Smooth muscle cell (in vitro differentiated cells): ENCODE data around the gene CENPF. TPM values are rescaled to one million over a fixed set of nuclear protein-coding genes. Genes with fewer than 3 reads are reported as not detected.

ENCODE experiments used
- DNase-seq: peaks from one replicate; lab custom pipeline; 2025; ENCODE audit not compliant: unreplicated experiment; lab: John Stamatoyannopoulos, UW
- H2AFZ ChIP-seq: fragments of 200-600 bp; sonication (generic); 2 replicates; pipeline ENCODE4 v1.6.0; 2016; ENCODE audit warnings: antibody characterized with exemption, low read depth, mild to moderate bottlenecking
- H3F3A ChIP-seq: fragments of 200-600 bp; sonication (generic); 2 replicates; pipeline ENCODE4 v1.6.0; 2017; ENCODE audit warnings: antibody characterized with exemption, low read depth
- H3K27ac ChIP-seq: fragments of 200-600 bp; sonication (generic); 2 replicates; pipeline ENCODE4 v1.5.1; 2016; ENCODE audit warnings: low read depth, mild to moderate bottlenecking
- H3K27me3 ChIP-seq: fragments of 200-600 bp; sonication (generic); 2 replicates; pipeline ENCODE4 v1.6.1; 2016; ENCODE audit warnings: low read depth, mild to moderate bottlenecking
- H3K36me3 ChIP-seq: fragments of 200-600 bp; sonication (generic); 2 replicates; pipeline ENCODE4 v1.5.1; 2016; ENCODE audit warnings: low read depth
- H3K4me1 ChIP-seq: fragments of 200-600 bp; sonication (generic); 2 replicates; pipeline ENCODE4 v1.5.1; 2016; ENCODE audit warnings: low read depth
- H3K4me2 ChIP-seq: fragments of 200-600 bp; sonication (generic); 2 replicates; pipeline ENCODE4 v1.6.0; 2016; ENCODE audit warnings: mild to moderate bottlenecking
- H3K4me3 ChIP-seq: fragments of 200-600 bp; sonication (generic); 2 replicates; pipeline ENCODE4 v1.5.1; 2016; ENCODE audit warnings: mild to moderate bottlenecking
- H3K79me2 ChIP-seq: fragments of 200-600 bp; sonication (generic); 2 replicates; pipeline ENCODE4 v1.6.0; 2016; ENCODE audit warnings: low read depth, mild to moderate bottlenecking
- H3K9ac ChIP-seq: fragments of 200-600 bp; sonication (generic); 2 replicates; pipeline ENCODE4 v1.6.0; 2016; ENCODE audit warnings: low read depth
- H3K9me3 ChIP-seq: fragments of 200-600 bp; sonication (generic); replicated peaks from 2 replicates; pipeline ENCODE4 v1.5.1; 2016; ENCODE audit warnings: low read depth
- H4K20me1 ChIP-seq: fragments of 200-600 bp; sonication (generic); 2 replicates; pipeline ENCODE4 v1.6.0; 2016; ENCODE audit warnings: low read depth
- WGBS: methylation state at CpG from one replicate; pipeline ENCODE4 v1.1.7; 2016; ENCODE audit warnings: low lambda C conversion rate; 5-methylcytosine and 5-hydroxymethylcytosine counted together
- polyA plus RNA-seq: library from polyadenylated mRNA; unstranded; fragments of >200 nt; fragmentation: Nextera tagmentation; extraction: Ambion mirVana; gene quantifications from 2 replicates; pipeline ENCODE4 v1.2.1, GENCODE V29; 2016
- total RNA-seq: library from RNA; depleted of rRNA; stranded (reverse); fragments of >200 nt; gene quantifications from 2 replicates; pipeline ENCODE4 v1.2.3, GENCODE V29; 2014
- TF ChIP-seq, protein P1 (sequence below): fragments of 200-600 bp; sonication (generic); IDR thresholded peaks from 2 replicates; pipeline ENCODE4 v1.5.1; 2017; ENCODE audit warnings: borderline replicate concordance, mild to moderate bottlenecking, antibody characterized with exemption; ENCODE audit not compliant: insufficient read depth, poor library complexity, severe bottlenecking

Gene CENPF
- total and polyA plus RNA-seq, 2 experiments from 2014 or later, result 7.4 to 8.3 TPM

DNA sequence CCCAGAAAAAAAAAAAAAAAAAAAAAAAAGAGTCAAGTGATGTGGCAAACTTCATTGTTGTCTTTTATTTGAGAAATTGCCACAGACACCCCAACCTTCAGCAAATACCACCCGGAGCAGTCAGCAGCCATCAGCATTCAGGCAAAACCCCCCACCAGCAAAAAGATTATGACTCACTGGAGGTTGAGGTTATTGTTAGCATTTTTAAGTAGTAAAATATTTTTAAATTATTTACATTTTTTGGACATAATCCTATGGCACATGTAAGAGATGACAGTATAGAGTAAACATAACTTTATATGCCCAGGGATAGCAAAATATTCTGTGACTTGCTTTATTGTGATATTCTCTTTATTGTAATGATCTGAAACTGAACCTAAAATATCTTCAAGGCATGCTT lies 95.6 kb downstream of the CENPF start:
- H3K4me2 ChIP-seq, result no peak overlapping the region
- H3K9ac ChIP-seq, result no peak overlapping the region
- DNase-seq, result no peak
- H3K9me3 ChIP-seq, result no peaks in the 10 kb centered on the region
- 85% methylated on average over 1 of the region's 1 CpG for WGBS
- H3F3A ChIP-seq, result no peaks in the 10 kb centered on the region
- H3K4me3 ChIP-seq, result no peak overlapping the region
- H3K4me1 ChIP-seq, result no peaks in the 10 kb centered on the region
- TF ChIP-seq, protein P1, sequence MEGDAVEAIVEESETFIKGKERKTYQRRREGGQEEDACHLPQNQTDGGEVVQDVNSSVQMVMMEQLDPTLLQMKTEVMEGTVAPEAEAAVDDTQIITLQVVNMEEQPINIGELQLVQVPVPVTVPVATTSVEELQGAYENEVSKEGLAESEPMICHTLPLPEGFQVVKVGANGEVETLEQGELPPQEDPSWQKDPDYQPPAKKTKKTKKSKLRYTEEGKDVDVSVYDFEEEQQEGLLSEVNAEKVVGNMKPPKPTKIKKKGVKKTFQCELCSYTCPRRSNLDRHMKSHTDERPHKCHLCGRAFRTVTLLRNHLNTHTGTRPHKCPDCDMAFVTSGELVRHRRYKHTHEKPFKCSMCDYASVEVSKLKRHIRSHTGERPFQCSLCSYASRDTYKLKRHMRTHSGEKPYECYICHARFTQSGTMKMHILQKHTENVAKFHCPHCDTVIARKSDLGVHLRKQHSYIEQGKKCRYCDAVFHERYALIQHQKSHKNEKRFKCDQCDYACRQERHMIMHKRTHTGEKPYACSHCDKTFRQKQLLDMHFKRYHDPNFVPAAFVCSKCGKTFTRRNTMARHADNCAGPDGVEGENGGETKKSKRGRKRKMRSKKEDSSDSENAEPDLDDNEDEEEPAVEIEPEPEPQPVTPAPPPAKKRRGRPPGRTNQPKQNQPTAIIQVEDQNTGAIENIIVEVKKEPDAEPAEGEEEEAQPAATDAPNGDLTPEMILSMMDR, result no peak
- no peaks in the 10 kb centered on the region for H3K79me2 ChIP-seq
- no peak overlapping the region for H3K27ac ChIP-seq
- no peaks in the 10 kb centered on the region for H4K20me1 ChIP-seq
- H2AFZ ChIP-seq, result no peak overlapping the region
- no peaks in the 10 kb centered on the region for H3K27me3 ChIP-seq
- H3K36me3 ChIP-seq, result no peaks in the 10 kb centered on the region

DNA sequence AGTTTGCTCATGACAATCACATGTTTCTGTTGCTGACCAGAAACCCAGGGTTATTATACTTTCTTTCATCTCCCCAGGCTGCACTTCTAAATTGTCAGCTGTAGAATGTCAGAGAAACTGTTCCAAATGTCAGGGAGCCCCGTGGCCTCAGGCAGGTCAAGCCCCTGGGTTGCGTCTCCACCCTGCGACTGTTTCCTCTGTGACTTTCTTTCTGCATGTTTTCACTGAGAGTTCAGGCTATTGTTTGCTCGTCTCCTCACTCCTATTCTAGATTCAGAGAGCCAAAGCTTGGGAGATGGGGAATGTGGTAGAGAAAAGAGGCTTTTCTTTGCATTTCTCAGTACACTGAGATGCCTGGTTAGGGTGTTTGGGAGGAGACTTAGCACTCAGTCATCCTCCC lies 97.4 kb downstream of the CENPF start:
- peak overlapping the region; percentile 62 for H2AFZ ChIP-seq
- H3K27ac ChIP-seq, result no peak overlapping the region
- TF ChIP-seq, protein P1, result no peak
- H3K9ac ChIP-seq, result no peak overlapping the region
- no peak overlapping the region for H3K4me2 ChIP-seq
- H3K4me3 ChIP-seq, result no peak overlapping the region
- H3K79me2 ChIP-seq, result no peaks in the 10 kb centered on the region
- 40% methylated on average over 4 of the region's 4 CpGs for WGBS
- H3K27me3 ChIP-seq, result no peaks in the 10 kb centered on the region
- no peaks in the 10 kb centered on the region for H3K9me3 ChIP-seq
- no peaks in the 10 kb centered on the region for H3K4me1 ChIP-seq
- no peaks in the 10 kb centered on the region for H3F3A ChIP-seq
- H3K36me3 ChIP-seq, result no peaks in the 10 kb centered on the region
- DNase-seq, result no peak
- H4K20me1 ChIP-seq, result no peaks in the 10 kb centered on the region

GRCh38 chr1:214702556-214702955 lies 99.6 kb downstream of the CENPF start:
- Histone ChIP-seq H3K9ac (no peak overlapping the region), H3K4me2 (no peak overlapping the region), H4K20me1 (no peaks in the 10 kb centered on the region), H3K4me3 (no peak overlapping the region), H3F3A (no peaks in the 10 kb centered on the region), H3K4me1 (no peaks in the 10 kb centered on the region), H3K9me3 (no peaks in the 10 kb centered on the region), H2AFZ (no peak overlapping the region), H3K27ac (no peak overlapping the region), H3K79me2 (no peaks in the 10 kb centered on the region), H3K27me3 (no peaks in the 10 kb centered on the region), H3K36me3 (no peaks in the 10 kb centered on the region)
- TF ChIP-seq, protein P1, result no peak
- WGBS, result 97% methylated on average over 1 of the region's 1 CpG
- no peak for DNase-seq

DNA sequence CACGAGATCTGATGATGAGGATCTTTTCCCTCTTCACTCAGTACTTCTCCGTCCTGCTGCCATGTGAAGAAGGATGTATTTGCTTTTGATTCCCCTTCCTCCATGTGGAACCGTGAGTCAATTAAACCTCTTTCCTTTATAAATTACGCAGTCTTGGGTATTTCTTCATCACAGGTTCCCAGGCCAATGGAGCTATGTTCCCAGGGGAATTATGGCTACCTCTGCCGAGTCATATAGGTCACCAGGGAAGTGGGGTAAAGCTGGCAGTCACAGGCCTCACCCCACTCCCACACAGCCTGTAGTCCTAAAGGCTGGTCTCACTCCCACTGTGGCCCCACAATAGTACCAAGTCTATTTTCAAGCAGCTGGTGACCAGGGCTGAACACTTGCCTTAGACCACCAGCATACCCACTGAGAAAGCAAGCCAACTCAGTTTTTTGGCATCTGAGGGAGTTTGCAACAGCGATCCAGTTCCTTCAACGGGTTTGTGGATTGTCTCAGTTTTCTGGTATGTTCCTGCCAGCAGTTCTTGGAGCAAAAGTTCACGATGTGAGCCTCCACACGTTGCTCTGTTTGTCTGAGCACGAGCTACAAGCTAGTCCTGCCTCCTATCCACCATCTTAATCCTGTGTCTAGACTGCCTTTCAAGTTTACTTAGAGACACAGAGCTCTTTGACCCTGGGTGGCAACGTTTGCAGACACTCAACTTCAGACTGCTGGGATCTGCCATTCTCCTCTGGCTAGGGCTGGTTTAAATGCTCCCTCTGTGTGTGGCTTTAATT lies 104.5 kb downstream of the CENPF start:
- TF ChIP-seq, protein P1, result no peak
- peaks cover 9% of the 10 kb centered on the region for H3F3A ChIP-seq
- H3K9ac ChIP-seq, result peak overlapping the region; percentile 90
- no peak overlapping the region for H3K4me3 ChIP-seq
- no peaks in the 10 kb centered on the region for H3K36me3 ChIP-seq
- no peaks in the 10 kb centered on the region for H3K9me3 ChIP-seq
- H3K27me3 ChIP-seq, result no peaks in the 10 kb centered on the region
- H3K4me1 ChIP-seq, result peaks cover 4% of the 10 kb centered on the region
- no peaks in the 10 kb centered on the region for H3K79me2 ChIP-seq
- peak overlapping the region; percentile 66 for H3K4me2 ChIP-seq
- no peak for DNase-seq
- H3K27ac ChIP-seq, result no peak overlapping the region
- 51% methylated on average over 11 of the region's 11 CpGs for WGBS
- peak overlapping the region; percentile 73 for H2AFZ ChIP-seq
- no peaks in the 10 kb centered on the region for H4K20me1 ChIP-seq
